Colonic mucosa (tissue), 4 donors: ENCODE results near the gene EFCAB12. TPM values are rescaled to one million over a fixed set of nuclear protein-coding genes. Genes with fewer than 3 reads are reported as not detected.

Experiments used
- DNase-seq: peaks from one replicate; pipeline ENCODE4 v3.0.0-alpha.2; 2020
- H3K27ac ChIP-seq: fragments of 200-600 bp; one replicate; pipeline ENCODE4 v1.8.0; 2021
- H3K27me3 ChIP-seq: fragments of 200-600 bp; one replicate; pipeline ENCODE4 v1.8.0; 2021
- H3K36me3 ChIP-seq: fragments of 200-600 bp; one replicate; pipeline ENCODE4 v1.8.0; 2021
- H3K4me1 ChIP-seq: fragments of 200-600 bp; one replicate; pipeline ENCODE4 v1.8.0; 2021; ENCODE audit warnings: mild to moderate bottlenecking
- H3K4me3 ChIP-seq: fragments of 200-600 bp; one replicate; pipeline ENCODE4 v1.8.0; 2021
- H3K9ac ChIP-seq, 2 donors: one replicate each; pipeline ENCODE4 v1.7.0; 2013; ENCODE audit warnings: control low read depth in 2 of 2, low read depth in 2 of 2, low read length in 2 of 2
- H3K9me3 ChIP-seq: fragments of 200-600 bp; one replicate; pipeline ENCODE4 v1.8.0; 2021
- intact Hi-C: fragments of 100-400 bp; cut with DNase I; formaldehyde crosslinking; loops from one replicate; pipeline ENCODE4 v1.14.1; 2022
- total RNA-seq, 2 donors: library from RNA; stranded (reverse); fragmentation: NEBNext Ultra II Directional in 1 of 2; extraction: Animal tissue kit (Norgen Biotek cat#: 25700) in 1 of 2; gene quantifications; one replicate each; pipeline ENCODE4 v1.2.1, GENCODE V29; 2021
- TF ChIP-seq, protein P1 (sequence below): fragments of 200-600 bp; IDR thresholded peaks from one replicate; pipeline ENCODE4 v1.8.0; 2022; ENCODE audit warnings: antibody characterized with exemption, mild to moderate bottlenecking
- donor health status: healthy.
- donor health status: DM: no; HTN: no; CAD: no.
- donor health status: DM: no; HTN: no; CAD: no.

The EFCAB12 gene
- total RNA-seq = under 1 TPM; 0.16 to 0.47 TPM

DNA sequence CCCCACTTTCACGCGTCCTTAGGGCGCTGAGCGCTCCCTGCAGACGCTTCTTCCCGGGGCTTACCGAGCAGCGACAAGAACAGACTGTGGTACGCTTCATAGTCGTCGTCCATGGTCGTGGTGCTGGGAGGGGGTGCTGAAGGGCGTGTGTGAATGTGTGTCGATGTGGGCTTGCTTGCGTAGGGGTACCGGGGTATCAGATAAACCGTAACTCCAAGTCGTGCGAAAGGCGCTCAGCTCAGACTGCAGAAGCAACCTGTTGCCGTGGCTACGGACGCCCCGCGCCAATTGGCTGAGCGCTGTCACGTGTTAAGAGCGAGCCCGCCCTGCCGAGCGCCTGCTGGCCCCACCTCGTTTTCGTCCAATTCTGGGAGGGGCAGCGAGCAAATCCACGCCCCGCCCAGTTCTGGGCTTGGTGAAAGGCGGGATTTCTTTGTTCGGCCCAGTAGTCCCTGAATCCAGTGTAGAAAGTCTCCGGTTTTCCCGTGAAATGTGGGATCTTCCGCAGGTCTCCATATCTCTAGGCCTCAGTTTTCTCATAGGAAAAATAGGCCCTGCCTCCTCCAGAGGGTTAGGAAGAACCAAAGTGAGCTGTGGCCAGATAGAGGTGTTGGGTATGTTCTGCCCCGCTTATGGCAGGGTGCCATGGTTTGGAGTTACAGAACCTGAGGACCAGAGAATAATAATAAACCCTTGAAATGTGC, at the start of gene EFCAB12:
Gene EFCAB12, minus strand, starts transcription at position 261 of the 704 bp plus-strand sequence. Its CDS starts 148 bp downstream, at position 113.
- no peaks in the 10 kb centered on the region for H3K36me3 ChIP-seq
- H3K4me1 ChIP-seq = no peaks in the 10 kb centered on the region
- H3K9ac ChIP-seq = peak within 1 kb of the TSS in 1 of 2 donors; percentile 70
- peak within 1 kb of the TSS; percentile 18 for H3K27ac ChIP-seq
- intact Hi-C loops = no loop called here
- TF ChIP-seq, protein P1, sequence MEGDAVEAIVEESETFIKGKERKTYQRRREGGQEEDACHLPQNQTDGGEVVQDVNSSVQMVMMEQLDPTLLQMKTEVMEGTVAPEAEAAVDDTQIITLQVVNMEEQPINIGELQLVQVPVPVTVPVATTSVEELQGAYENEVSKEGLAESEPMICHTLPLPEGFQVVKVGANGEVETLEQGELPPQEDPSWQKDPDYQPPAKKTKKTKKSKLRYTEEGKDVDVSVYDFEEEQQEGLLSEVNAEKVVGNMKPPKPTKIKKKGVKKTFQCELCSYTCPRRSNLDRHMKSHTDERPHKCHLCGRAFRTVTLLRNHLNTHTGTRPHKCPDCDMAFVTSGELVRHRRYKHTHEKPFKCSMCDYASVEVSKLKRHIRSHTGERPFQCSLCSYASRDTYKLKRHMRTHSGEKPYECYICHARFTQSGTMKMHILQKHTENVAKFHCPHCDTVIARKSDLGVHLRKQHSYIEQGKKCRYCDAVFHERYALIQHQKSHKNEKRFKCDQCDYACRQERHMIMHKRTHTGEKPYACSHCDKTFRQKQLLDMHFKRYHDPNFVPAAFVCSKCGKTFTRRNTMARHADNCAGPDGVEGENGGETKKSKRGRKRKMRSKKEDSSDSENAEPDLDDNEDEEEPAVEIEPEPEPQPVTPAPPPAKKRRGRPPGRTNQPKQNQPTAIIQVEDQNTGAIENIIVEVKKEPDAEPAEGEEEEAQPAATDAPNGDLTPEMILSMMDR = no peak
- no peaks in the 10 kb centered on the region for H3K27me3 ChIP-seq
- no peaks in the 10 kb centered on the region for H3K9me3 ChIP-seq
- DNase-seq = peak; percentile 97
- peak within 1 kb of the TSS; percentile 35 for H3K4me3 ChIP-seq

DNA sequence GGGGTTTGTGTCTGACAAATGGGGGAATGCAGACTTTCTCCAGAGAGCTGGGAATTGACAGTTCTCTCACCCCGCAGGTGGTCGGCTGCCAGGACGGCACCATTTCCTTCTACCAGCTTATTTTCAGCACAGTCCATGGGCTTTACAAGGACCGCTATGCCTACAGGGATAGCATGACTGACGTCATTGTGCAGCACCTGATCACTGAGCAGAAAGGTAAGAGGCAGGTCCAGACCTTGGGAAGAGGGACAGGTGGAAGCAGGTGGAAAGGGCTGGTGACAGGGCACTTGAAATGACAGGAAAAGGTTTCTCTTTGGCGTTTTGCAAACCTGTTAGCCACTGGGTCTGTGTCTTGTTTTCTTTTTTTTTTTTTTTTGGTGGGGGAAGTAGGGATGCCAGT, 48.1 kb upstream of the EFCAB12 start:
- H3K27ac ChIP-seq = no peak overlapping the region
- H3K27me3 ChIP-seq = no peaks in the 10 kb centered on the region
- DNase-seq = no peak

DNA sequence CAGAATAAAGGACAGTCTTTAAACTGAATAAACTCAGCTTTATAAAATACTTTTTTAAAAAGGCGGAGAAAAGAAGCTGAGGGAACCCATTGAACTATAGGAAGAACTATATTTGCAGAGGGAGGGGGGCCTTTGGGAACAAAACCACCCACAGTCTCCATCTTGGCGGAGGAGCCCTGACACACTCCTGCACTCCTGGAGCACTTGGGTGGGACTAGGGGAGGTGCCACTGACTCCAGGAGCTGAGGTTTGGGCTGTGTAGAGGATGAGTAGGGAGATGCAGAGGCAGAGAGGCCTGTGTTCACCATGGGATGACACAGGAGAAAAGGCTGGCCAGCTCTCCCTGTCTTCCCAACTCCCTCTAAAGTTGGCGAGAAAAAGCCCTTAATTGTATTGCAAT, 47.4 kb upstream of the EFCAB12 start:
- TF ChIP-seq, protein P1 = no peak
- DNase-seq = no peak
- no peaks in the 10 kb centered on the region for H3K27me3 ChIP-seq
- no peak overlapping the region for H3K9ac ChIP-seq
- H3K4me1 ChIP-seq = no peaks in the 10 kb centered on the region
- no peak overlapping the region for H3K4me3 ChIP-seq
- H3K27ac ChIP-seq = no peak overlapping the region
- intact Hi-C loops = no loop called here
- H3K36me3 ChIP-seq = no peaks in the 10 kb centered on the region
- no peaks in the 10 kb centered on the region for H3K9me3 ChIP-seq

More for the DNA sequence above, 48.1 kb upstream of the EFCAB12 start:
- no peak overlapping the region for H3K9ac ChIP-seq
- intact Hi-C loops = no loop called here
- H3K4me1 ChIP-seq = no peaks in the 10 kb centered on the region
- no peaks in the 10 kb centered on the region for H3K9me3 ChIP-seq
- no peak overlapping the region for H3K4me3 ChIP-seq
- TF ChIP-seq, protein P1 = no peak
- no peaks in the 10 kb centered on the region for H3K36me3 ChIP-seq

DNA sequence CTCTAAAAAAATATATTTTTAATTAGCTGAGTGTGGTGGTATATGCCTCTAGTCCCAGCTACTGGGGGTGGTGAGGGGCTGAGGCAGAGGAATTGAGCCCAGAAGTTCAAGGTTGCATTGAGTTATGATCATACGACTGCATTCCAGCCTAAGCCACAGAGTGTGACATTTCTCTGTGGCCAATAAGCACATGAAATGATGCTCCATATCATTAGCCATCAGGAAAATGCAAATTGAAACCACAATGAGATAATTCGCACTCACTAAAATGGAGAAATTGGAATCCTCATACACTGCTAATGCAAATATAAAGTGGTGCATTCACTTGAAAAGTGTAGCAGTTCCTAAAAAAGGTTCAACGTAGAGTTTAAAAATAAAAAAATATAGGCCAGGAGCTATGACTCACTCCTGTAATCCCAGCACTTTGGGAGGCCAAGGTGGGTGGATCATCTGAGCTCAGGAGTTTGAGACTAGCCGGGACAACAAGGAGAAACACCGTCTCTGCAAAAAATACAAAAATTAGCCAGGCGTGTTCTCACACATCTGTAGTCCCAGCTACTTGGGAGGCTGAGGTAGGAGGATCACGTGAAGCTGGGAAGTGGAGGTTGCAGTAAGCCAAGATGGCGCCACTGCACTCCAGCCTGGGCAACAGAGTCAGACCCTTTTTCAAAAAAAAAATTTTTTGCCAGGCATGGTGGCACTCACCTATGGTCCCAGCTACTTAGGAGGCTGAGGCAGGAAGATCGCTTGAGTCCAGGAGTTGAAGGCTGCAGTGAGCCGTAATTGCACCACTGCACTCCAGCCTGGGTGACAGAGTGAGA, 46.8 kb upstream of the EFCAB12 start:
- Histone ChIP-seq H3K9ac (no peak overlapping the region), H3K4me3 (no peak overlapping the region), H3K9me3 (no peaks in the 10 kb centered on the region), H3K27me3 (no peaks in the 10 kb centered on the region), H3K36me3 (no peaks in the 10 kb centered on the region), H3K27ac (no peak overlapping the region), H3K4me1 (no peaks in the 10 kb centered on the region)
- DNase-seq = no peak
- intact Hi-C loops = no loop called here
- TF ChIP-seq, protein P1 = no peak

DNA sequence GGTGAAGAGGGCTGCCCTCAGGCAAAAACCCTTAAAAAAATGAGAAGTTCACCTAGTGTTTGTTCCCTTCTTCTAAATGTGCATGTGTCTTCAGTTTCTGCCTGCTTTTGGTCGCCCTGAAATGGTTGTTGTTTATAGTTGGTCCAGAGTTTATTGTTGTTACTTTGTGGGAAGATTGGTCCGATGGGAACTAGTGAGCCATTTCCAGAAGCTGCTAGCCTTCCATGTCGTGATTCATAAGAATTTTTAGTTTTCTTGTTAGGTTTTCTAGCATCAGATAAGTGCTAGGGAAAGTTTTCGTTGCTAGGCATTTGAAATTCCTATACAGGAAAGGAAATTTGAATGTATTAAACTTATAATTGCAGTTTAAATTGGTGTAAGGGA, 45.3 kb upstream of the EFCAB12 start:
- Histone ChIP-seq H3K27ac (no peak overlapping the region), H3K36me3 (no peaks in the 10 kb centered on the region)

More for the DNA sequence above, 45.3 kb upstream of the EFCAB12 start:
- DNase-seq = no peak
- H3K27me3 ChIP-seq = no peaks in the 10 kb centered on the region
- H3K9ac ChIP-seq = no peak overlapping the region
- intact Hi-C loops = no loop called here
- H3K9me3 ChIP-seq = no peaks in the 10 kb centered on the region
- no peaks in the 10 kb centered on the region for H3K4me1 ChIP-seq
- no peak overlapping the region for H3K4me3 ChIP-seq
- TF ChIP-seq, protein P1 = no peak
